Kidney tubule cell (primary cell): Measurements from ENCODE around the gene SFXN5.
A peak's percentile ranks its signal among the peaks of the same experiment; 100 is the strongest.

Experiments
- DNase-seq: peaks from one replicate; pipeline ENCODE4 v3.0.0-alpha.2; 2018; ENCODE audit warnings: low spot score

Gene SFXN5

DNA sequence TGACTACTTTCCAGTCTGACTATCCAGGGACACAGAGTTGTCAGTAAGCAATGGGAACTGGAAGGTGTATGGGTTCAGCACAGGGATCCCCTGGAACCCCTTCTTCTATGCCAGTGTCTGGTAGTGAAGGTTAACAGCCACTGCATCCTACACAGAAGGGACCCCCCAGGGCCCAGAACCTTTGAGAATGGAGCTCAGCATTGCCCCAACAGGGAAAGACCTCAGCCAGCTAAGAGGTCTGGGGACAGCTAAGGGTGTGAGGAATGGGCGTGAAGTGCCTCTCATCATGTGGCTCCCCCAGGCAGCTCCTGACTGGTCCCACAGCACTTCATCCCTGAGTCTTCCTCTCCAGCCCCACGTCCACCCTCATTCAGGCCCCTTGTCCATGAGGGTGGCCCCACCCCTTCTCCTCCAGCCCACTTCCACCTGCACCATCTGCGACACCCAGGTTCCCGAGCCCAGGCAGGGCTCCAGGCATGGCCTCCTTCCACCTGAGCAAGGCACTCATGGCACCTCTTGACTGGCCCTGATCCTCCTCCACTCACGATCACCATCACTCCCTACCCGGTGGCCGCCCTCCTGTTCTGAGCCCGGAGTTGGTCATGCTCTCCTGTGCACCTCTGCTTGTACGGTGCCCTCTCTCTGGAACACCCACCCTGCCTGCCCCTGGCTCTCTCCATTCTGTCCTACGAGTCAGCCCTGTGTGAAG, 77.1 kb downstream of the SFXN5 start:
- no peak for DNase-seq

DNA sequence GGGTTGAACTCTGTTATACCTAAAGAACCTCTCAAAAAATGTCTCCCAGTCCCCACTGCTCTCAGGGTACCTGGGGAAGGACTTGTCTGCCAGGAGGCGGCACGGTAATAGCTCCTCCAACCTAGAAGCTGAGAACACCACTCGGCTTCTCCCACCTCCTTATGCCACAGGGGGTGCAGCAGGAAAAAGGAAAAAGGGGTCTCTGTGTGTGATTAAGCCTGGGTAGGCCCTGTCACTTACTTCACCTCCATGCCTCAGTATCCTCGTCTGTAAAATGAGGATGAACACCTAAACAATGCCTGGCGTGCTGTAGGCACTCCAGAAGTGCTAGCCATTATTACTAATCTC, 77.6 kb downstream of the SFXN5 start:
- no peak for DNase-seq

DNA sequence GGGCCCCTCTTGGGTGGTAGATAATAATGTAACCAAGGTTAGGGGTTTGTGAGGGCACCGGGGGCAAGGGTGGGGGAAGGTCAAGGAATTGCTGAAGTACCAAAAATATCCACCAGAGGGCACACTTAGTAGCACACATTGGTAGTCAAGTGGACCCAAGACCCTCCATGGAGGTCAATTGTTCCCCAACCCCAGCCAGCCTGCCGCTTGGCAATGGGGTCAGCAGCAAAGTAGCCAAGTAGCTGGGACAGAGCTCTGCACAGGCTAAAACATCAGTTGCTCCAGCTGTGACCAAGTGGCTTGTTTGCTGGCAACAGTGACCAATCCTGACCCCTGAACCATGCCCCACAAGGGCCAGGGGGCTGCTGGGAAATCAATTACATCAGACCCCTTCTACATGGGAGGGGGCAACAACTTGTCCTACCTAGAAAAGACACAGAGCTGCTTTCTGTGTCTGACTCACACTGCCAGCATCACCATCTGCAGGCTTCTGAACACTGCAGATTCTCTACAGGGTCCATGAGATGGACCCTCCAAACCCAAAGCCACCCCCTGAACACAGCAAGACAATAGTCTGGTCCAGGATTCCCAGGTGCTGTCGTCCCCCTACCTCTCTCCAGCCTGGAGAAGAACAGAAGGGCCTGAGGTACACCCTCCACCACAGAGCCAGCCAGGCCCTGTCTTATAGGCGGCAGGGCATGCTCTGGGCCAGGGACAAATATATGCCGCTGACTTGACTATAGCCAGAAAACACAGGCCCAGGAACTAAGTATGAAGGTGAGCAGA, 78.2 kb downstream of the SFXN5 start:
- peak; percentile 20 for DNase-seq

DNA sequence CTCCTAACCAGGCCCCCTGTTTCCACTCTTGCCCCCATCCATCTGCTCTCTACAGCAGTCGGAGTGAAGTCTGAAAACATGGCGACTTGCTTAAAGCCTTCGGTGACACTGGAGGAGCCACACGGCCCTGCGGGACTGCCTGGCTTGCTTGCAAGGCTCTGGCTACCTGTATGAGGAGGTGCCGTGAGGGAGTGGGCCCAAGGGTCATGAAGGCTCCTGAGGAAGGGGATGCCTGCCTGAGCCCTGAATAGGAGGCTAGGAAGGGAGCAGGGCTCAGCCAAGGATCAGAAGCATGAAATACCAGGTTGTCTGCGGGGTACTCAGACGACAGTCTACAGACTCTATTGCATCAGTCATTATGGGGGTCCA, 78.8 kb downstream of the SFXN5 start:
- DNase-seq = no peak

DNA sequence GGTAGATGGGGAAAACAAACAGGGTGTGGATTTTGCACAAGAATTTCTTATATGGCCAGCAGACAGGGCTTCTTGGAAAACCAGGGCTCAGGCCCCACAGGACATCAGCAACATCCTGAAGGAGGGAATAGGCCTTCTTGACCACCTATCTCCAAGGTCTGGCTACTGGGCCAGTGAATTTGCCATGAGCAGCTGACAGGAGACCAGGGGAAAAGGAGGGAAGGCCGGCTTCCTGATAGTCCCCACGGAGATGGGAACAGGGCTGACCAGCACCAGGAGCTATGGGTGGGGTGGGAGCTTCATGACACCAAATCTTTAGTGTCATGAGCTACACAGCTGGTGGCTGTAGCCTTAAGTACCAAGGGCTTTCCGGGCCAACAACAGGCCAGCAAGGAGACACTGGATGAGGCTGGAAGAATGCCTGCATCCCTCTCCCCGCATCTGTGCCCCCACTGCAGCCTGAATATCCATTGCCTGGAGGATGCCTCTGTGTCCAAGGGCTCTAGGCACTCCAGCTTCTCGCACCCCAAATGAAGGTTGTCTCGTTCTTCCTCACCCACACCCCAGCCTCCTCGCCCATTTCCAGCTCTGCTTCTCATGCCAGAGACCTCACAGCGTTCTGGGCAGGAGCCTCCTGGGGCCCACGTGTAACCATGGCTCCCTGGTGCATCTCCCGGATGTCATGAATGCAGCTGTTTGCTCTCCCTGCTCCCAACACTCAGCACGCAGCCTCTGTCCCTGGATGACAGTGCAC, 79.4 kb downstream of the SFXN5 start:
- DNase-seq = no peak

DNA sequence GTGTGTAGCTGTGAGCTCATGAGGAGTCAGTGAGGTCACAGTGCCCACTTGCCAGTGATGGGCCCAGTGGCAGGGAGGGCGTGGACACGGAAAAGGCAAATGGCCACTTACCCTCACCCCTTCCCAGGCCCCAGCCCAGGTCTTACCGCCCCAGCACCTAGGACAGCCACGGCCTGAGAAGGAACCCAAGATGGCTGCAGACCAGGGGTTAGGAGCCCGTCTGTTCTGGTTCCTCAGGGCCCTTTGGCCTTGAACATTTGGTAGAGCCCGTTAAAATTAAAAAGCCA, 80.1 kb downstream of the SFXN5 start:
- DNase-seq = no peak

DNA sequence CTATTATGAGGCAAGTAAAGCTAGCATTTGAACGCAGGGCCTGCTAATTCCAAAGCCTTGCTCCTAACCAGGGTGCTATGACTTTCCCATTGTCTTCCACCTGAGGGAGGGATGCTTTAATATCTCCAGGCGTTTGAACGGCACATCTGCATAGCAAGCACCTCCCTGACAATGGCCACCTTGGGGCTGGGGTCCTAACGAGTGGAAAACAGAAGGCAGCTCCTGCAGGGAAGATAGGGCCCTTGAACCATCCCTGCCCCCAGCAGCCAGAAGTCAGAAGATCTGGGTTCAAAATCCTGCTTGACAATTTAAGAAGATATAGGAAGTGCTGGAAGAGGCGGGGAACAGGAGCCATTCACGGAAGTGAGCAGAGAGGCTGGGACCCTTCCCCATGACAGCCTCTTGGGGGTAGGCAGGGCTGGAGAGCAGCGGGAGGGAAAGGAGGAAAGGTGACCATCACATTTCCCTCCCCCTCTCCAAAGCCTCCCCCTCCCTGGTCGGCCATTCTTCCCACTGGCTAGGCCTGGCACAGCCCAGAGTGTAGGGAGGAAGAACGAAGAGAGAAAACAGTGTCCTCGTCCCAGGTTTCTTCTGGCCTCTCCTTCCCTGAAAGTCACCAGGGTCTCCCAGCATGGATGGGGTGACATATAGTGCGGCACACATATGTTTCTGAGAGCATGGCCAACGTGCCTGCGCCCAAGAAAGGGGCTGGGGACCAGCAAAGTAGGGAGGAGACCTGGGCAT, 80.6 kb downstream of the SFXN5 start:
- DNase-seq = no peak

DNA sequence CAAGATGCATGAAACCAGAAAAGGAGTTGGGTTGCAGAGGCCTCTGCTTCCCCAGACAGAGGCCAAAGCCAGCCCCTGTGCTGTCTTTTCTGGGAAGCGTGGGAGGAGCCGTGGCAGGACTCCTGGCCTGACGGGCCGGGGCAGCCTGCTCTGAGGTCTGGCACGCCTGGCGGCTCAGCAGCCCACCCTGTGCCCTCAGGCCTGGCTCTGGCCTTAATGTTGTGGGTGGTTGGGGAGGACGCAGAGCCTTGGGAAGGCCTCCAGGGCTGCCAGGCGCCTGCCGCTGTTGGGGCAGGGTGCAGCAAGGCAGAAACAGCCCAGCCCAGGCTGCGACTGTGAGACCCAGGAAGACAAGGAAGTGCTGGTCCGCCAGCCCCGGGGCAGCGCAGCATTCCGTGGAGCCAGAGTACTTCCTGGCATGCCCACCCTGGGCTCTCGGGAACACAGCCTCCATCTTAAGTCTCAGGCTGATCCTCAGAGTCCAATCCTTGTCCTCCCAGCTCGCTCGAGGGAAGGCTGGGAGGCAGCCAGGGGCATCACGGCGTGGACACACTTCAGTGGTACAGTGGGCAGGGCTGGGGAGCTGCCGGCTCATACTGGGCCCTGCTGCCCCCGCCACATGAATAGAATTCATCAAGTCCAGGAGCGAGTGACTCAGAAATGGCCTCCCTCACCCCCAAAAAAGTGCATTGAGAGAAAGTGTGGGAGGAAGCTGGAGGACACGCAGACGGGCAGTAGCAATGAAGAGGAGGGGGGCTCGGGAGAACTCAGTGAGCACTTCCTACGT, 81.5 kb downstream of the SFXN5 start:
- DNase-seq = no peak

DNA sequence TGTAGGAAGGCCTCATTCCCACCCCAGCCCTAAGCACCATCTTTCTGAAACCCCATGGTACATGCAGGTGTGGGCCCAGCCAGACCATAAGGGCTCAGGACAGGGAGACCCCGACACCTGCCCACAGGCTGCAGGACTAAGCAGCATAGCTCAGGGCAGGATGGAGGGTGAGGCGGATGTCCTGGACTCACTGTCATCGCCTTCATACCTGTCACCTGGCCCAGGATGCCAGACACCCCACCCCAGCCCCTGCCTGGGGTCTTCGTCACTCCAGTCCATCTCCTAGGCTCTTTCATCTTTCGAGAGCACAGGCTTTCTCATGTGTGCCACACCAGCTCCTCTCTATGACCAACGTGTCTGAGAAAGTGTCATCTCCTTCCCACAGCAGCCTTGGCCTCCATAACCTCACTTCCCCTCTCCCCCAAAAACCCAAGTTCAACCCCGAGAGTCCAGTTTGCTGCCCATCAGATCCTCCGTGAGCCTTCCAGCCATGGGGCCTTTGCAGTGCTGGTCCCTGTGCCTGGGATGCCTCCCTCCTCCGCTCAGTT, 82.7 kb downstream of the SFXN5 start:
- DNase-seq = no peak

DNA sequence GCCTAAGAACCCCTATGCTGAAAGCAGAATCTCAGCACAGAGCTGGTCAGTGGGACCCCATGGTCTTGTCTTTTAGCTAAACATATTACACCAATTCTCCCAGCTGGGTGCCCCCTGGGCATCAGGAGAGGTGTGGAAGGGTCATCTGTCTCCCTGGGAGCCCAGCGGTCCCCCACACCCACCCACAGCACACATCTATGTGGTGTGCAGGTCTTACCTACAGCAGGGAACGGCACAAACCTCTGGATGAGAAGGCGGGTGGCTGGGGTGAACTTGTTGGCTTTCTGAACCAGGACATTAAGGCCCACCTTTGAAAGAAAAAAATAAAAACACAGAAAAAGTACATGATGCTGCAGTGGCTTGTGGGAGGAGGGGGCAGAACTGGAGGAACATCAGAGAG, 83.5 kb downstream of the SFXN5 start:
- no peak for DNase-seq

DNA sequence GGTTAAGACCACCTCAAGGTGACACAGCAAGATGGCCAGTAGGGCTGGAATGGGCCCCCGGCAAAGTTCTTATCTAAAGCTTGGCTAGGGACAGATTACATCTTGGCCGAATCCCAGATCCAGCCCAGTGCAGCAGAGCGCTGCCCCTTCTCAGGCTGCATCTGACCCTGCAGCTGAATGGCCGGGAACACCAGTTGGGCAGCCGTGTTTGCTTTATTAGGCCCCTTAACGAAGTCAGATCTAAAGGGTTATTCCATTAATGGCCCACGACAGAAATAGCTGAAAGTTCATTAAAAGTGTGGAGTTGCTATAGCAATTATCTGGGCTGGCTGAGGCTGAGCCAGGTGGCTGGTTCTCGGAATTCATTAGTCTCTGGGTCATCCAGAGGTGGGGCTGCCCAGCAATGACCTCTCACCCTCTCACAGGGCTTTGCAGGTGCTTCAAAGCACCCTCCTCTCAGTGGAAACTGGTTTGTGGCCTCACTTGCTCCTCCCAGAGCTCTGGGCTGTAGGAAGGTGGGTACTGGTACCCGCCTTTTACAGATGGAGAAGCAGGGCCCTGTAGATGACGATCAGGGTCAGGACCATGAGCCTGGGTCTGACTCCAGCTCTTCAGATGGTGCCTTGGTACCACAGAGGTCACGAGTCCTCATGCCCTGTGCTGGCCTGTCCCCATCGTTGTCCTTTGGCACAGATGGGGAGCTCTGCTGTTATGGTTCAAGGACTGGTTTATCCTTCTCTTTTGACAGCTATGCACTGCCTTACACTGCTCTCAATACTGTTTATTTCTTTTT, 85.4 kb downstream of the SFXN5 start:
- DNase-seq = no peak

DNA sequence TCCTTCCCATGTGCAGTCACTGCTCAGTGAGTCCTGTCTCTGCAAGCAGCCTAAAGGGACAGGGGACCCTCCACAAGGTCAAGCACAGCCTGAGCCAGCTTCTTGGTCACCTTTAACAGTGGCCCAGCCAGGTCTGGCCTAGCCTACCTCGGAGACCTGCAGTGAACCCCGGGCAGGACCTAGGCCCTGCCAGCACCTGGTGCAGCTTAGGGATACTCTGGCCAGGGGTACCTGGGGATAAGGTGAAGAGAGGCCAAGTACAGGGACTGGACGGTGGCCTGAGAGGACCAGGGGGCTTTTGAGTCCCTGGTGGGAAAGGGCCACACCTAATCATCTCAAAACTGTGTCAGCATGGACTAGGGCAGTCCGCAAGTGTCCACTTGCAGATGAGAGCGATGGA, 86.4 kb downstream of the SFXN5 start:
- DNase-seq = no peak

DNA sequence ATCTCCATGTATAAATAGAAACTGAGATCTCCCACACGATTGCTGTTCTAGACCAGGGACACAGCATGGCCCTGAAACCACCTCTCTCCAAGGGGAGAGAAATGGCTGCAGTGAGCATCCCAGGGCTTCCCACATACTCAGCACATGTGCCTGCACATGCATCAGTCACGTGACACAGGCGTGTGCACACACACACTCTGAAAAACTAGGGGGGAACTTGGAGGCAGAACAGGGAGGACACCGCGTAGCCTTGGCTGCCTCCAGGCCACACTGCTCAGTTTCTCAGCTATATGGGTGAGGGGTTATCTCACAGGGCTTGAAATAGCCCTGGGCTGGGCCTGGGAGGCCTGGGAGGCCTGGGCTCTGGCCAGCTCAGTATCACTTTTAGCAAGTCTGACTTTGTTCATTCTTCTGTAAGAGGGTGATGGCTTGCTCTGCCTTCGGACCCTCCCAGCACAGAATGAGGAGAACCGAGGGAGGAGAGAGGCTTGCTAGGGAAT, 87.3 kb downstream of the SFXN5 start:
- DNase-seq = no peak

DNA sequence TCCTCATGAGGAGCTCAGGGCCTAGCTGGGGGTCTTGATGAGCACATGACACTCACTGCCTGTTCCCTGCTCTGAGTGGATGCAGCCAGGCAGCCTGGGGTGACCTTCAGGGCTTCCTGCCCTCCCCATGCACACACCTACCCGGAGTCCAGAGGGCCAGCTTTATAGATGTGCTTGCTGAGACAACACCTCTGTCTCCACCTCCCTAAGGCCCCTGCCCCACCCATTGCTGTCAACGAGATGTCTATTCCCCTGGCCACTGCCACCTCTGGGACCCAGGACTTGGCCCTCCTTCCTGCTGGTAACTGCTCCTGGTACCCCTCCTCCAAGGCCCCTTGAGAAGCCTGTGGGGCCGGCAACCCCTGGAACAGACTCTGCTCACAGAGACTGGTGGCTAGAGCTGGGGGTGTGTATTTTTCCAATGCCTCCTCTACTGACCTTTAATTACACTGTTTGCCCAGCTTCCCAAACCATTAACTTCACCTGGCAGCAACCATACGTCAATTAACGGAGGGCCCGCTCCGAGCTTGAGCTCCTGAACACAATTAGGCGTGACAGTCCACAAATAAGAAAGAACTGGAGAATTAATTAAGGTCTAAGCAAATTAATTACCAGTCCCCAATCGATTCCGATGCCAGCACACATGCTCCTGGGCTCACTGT, 87.9 kb downstream of the SFXN5 start:
- DNase-seq = no peak

DNA sequence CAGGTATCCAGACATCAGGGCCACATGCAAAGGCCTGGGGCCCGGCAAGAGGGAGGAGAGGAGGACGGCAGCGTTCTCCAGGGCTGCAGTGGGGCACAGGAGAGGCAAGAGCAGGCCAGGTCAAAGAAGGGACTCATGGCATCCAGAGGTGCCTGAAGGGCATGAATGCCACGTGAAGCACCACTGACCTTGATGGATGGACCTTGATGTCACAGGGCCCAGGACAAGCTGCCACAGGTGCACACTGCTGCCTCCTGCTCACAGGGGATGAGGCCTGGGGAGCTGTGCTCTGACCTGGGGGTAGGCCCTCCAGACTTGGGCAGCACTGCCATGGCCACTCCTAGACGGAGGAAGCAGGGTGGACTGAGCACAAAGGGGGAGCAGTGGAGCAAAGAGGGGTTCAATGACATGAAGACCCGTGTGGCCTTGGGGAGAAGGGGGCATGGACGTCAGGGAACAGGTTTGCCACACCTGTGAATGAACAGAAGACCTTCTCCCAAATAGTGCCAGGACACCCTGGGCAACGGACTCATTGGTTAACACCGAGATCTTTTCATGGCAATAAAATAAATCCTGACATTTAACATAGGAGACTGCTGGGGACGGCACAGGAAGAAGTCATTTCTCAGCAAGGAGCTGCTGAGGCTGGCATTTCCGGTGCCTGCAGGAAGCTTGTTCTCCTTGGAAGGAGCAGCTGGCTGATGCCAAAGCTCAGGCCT, 88.6 kb downstream of the SFXN5 start:
- DNase-seq = no peak

DNA sequence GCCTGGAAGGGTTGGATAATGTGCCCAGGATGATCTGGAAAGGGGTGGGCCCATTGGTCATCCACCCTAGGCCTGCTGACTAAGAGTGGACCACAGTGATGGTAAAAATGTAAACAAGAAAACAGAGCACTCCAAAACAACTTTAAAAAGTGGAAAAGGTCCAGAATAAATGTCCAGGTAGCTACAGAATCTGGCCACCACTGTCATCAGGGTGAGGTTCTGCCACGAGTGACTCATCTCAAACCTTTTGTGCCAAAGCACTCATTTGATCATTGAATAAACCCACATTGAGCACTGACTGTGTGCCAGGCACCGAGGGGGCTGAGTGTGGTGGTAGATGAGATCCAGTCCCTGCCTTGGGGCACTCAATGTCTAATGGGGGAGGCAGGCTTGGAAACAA, 89.3 kb downstream of the SFXN5 start:
- DNase-seq = no peak

DNA sequence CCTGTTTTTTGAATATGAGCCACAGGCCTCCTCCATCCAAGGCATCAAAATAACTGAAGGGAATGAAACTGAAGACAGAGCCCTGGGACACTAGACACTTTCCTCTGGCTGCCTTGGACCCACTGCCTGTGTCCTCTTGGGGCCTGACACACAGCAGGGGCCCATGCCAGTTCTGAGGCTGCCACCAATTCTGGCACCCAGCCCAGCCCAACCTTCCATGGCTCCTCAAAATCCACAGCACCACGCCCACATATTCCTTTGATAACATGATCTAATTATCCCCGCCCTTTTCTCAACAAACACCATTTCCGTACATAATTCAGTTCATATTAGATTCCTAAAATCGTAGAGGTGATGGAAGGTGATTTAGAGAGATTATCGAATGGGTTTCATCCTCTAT, 90.0 kb downstream of the SFXN5 start:
- no peak for DNase-seq

DNA sequence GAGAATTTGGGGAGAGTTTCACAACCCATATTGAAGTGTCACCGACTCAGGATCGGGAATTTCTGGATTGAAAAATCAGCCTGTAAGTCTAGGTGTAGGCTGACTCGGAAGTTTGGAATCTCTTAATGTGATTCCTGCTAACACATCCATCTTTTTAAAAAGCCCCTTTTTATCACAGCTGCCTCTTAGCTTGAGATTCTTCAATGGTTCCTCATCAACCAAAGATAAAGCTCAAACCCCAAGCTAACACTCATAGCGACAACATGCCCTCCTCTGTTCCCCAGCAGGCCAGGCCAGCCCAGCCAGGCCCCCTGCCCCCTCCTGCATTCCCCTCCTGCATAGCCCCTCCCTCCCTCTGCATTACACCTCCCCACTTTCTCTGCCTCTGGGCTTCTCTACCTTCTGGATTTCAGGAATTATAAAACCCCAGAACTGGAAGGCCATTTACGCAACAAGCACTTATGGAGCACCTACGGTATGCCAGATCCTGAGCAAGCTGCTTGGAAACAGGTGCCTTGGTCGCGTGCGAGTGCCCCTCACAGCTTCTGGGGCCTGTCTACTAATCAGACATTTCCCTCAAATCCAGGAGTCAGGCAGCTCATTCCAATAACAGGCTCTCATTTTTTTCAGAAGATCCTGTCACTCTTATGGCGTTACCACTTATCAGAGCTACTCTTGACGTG, 90.8 kb downstream of the SFXN5 start:
- peak; percentile 90 for DNase-seq

DNA sequence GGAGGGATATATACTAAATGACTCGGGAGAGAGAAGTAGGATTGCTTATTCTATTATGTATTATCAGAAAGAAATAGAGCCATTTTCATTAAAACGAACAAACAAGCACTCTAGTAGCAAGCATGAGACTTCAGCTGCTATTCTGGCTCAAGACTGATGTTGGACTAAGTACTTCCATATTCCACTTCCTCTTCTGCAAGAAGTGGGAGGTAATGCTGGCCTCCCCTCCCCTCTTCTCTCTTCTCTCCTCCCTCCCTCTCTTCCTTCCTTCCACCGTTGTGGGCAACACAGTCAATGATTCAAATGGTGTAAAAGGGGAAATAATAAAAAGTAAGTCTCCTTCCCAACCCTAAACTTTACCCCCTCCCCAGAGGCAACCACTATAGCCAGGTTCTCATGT, 91.6 kb downstream of the SFXN5 start:
- peak; percentile 3 for DNase-seq
